DMS53 (cell line): ENCODE data around the gene MPC2.
"Not testable (repeated sequence)": the region's sequence is repeated elsewhere in the genome, so short reads cannot be mapped to it uniquely, and the experiment has no call there.

ENCODE experiments used
- DNase-seq: peaks from one replicate; lab custom pipeline; 2025; lab: John Stamatoyannopoulos, UW

MPC2 gene

DNA sequence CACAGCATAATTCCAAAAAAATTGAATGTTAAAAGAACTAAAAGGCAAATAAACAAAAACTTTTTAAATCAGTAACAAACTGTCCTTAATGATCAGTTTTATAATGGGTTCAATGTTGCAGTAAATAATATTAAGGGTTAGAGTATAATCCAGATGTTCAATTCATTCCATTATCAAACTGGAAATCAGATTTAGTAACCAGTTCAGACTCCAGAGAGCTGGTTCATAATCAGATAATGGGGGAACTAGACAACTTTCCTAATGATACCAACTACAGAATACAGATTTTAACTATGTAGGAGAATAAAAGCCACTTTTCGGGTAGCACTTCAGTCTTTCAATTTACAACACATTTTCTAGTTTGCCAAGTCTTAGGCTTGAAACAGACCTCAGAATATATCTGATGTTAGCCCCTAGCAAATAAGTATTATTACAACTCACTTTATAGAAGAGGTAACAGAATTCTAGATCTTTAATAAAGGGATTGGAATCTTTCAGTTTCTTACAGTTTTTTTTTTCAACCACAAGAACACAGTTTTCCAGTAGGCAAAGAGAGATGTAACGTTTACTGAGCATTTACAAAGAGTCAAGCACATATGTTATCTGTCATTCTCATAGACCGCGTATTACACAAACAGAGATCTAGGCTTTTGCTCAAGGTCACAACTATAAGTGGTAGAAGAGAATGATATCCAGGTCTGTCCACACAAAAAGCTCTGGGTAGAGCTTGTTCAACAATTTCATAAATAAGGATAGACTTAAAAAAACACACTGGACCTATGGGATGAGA is 2.3 kb downstream of the MPC2 start:
- no peak for DNase-seq

DNA sequence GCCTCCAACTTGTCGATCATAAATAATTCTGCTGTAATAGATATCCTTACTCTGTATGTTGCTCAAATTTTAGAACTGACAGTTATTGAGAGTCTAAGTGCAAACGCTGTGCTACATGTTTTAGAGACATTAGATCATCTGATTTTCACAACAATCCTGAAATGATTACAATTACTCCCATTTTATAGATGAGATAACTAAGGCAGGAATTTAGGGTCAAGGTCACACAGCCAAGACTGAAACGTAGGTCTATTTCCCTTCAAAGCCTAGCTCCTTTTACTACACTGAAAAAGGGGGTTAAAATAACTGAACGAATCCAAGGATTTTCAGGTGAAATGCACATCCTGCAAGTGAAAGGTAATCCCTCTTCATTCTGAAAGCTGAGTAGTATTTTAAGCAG is 3.1 kb downstream of the MPC2 start:
- DNase-seq = no peak

DNA sequence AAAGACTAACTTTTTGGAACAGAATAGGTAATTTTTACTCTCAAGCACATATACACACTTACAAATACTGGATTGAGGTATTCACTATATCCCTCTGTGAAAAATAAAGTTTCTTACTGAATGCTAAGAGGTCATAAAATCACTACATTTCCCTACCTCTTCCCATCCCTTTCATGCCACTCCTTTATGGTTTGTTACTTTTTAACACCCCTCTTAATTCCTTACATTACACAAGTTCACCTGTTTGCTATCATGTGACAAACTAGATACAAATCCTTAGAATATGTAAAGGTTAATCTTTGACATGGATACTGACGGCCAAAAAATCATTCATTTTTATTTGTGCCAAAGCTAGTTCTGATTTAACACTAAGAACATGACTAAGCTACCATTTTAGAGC is 7.1 kb downstream of the MPC2 start:
- no peak for DNase-seq

DNA sequence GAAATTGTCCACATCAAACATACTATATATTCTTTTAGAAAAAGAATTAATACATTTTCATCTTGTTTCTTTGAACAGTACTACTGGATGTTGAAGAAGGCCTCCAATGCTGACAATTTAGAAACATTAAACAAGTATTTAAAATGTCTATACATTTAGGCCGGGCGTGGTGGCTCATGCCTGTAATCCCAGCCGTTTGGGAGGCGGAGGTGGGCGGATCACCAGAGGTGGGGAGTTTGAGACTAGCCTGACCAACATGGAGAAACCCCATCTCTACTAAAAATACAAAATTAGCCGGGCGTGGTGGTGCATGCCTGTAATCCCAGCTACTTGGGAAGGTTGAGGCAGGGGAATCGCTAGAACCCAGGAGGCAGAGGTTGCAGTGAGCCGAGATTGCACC is 8.0 kb downstream of the MPC2 start:
- not testable (repeated sequence) for DNase-seq

DNA sequence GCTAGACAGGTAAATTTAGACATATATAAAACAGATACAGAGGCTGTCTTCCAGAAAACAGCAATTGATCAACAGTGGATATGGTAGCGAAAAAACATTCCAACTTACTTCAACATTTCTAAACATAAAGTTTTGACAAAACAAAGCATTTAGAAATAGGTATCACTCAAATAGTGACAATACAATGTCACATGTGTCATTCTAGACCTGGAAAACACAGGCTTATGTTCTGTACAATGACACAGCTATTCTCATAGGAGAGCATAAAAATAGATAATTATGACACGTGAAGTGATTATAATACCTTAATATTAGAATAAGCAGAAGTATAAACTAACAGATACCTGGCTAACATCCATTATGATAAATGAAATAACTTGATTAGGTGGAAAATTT is 8.4 kb downstream of the MPC2 start:
- DNase-seq = no peak

DNA sequence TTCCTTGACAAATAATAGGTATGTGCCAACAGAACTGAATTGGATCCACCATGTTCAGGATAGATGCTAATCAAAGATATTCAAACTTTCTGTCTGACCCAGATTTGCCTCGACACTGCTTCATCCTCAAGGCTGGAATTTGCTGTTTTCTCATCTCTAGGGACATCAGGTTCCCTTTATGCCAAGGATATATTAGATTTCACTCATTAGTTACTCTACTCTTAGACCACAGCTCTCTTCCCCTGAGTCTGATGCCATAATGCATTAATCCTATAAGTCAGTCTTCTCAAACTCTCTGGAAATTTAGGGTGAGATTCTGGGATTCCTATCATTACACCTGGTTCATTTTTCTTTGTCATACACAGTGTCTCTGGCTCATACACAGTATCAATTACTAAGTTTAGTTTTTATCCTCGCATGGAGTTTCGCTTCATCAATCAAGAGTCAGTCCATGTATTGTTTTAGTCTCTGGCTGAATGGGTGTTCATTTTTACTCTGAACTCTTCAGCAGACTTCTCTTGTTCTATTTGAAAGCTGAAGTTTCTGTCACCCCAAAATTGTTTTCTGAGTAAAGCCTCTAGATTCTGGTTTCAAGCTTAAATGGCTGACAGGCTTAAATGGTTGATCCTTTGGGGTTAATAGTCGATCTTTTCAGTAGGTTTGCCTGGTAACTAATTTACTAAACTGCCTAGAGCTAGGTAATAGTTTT is 9.7 kb downstream of the MPC2 start:
- DNase-seq = no peak

DNA sequence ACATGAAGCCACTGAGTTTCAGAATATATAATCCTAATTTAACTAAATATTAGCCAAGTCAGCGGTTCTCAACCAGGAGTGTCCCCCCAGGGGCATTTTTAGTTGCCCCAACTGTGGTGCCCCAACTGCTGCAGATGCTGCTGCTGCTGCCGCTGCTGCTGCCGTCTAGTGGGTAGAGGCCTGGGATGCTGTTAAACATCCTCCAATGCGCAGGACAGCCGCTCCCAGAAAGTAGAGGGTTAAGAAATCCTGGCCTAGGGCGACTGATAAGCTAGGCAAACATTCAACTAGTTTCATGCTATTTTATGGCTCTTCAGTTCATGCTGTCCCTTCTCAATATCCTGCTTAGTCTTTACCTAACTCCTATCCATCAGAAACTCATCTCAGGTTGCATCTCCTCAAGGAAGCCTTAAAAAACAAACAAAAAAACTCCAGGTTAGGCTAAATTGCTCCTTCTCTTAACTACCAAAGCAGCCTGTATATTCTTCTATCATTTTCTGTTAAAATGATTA is 10.3 kb downstream of the MPC2 start:
- no peak for DNase-seq

DNA sequence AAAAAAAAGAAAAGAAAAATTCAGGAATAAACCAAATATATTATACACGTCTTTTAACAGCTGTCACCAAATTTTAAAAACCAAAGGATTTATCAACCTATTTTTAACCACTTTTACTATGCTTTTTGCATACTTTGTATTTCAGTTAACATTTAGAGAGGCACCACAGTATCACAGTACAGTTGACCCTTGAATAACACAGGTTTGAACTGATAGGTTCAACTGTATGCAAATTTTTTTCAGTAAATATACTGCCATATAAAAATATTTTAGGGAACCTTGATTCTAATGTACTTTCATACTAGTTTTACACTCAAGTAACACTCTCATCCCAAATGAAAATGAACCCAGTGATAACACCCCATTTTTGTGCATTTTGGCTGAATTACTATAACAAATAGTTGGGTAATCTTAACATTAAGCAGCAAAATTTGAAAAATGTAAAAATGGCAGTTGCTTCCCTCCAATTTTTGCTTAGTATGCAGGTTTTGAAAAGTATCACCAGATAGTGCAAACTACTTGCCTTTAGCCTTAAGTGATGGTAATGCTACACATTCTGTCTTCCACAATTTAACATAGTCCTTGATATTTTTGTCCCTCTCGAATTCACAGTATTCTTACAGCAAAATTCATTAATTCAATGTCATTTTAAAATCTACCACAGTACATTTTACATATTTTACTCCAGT is 12.2 kb downstream of the MPC2 start:
- DNase-seq = no peak

DNA sequence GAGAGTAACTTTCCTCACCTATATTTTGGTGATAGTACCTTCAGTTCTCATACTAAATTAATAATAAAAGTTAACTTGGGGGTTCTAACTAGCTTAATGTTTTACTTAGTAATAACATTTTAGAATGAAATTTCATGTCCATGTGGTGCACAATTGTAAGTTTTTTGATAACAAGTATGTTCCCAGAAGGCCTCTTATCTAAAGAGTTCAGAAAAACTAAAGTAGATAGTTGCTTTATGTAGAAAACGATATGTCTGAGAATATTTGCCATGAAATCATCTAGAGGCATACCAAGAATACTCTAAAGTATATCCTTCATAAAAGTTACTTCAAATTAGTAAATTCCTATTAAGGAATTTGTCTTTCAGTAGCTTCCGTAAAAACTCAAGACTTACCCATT is 12.8 kb downstream of the MPC2 start:
- no peak for DNase-seq

DNA sequence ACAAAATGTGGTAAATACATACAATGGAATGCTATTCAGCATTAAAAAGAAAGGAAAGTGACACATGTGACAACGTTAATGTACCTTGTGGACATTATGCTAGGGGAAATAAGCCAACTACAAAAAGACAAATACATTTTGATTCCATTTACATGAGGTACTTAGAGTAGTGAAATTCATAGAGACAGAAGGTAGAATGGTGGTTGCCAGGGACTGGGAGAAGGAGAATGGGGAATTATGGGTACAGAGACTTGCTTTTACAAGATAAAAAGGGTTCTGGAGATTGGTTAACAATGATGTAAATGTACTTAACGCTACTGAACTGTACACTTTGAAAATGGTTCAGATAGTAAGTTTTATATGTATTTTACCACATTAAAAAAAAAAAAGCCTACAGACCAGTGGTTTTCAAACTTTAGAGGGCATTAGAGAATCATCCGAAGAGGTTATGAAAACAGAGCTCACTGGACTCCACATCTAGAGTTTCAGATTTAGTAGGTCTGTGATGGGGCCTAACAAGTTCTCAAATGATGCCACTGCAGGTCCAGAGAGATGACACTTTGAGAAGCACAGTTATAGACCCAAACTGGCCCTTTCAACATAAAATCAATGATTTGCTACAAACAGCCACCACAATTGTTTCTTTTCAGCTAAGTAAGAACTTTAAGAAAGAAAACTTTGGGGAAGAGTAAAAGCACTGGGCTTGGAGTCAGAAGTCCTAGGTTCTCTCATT is 13.4 kb downstream of the MPC2 start:
- DNase-seq = no peak

DNA sequence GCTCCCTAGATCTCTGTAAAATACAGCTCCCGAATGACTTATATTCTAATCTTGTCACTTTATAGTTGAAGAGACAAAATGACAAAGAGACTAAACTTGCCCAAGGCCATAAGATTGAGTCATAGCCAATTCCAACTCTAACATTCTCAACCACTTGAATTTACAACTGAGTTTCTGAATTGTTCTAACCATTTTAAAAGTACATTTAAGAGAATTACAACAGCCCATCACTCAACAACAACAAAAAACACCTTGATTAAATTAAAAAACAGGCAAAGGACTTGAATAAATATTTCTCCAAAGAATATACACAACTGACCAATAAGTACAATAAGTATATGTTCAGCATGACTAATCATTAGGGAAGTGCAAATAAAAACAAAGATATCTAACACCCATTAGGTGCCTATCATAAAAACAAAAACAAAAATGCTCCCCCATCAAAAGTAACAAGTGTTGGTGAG is 14.2 kb downstream of the MPC2 start:
- no peak for DNase-seq

DNA sequence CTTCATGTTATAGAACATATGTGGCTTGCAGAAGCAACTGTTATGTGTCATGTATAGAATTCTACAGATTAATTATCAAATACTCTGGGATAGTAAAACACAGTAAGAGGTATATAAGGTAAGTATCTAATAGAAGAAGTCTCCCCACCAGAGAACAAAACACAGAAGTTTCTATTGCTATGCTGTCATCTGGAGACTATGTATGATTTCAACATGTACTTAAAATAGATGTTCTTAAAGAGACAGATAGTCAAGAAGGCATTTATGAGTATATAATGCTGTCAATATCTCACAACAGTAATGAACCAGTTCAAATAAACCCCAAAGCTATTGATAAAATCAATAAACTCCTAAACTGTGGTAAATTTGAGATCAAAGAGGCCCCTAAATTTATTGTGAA is 14.8 kb downstream of the MPC2 start:
- no peak for DNase-seq

DNA sequence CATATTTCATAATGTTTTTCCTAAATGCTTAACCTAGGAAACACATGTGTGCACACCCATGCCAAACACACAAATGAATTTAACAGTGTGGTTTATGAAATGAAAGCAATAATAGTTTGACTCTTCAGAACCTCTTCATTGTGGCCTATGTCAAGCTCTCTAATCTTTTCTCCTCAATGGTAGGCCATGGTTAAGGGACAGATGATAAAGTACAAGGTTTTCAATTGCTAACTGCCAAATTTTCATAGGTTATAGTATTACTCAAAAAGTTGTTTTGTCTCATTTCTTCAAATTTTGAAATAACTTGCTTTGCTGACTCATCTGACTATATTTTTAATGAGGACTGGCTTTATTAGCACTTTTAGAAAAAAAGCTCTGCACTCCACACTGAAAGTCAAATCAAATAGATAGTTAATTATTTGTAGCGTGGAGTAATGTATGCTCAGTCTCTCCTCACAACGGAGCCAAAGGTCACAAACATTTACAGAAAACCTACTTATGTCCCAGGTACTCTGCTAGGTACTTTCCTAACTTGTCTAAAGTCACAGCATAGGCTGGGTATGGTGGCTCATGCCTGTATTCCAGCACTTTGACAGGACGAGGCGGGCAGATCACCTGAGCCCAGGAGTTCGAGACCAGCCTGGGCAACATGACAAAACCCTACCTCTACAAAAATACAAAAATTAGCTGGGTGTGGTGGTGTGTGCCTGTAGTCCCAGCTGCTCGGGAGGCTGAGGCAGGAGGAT is 19.9 kb downstream of the MPC2 start:
- peak; percentile 47 for DNase-seq

DNA sequence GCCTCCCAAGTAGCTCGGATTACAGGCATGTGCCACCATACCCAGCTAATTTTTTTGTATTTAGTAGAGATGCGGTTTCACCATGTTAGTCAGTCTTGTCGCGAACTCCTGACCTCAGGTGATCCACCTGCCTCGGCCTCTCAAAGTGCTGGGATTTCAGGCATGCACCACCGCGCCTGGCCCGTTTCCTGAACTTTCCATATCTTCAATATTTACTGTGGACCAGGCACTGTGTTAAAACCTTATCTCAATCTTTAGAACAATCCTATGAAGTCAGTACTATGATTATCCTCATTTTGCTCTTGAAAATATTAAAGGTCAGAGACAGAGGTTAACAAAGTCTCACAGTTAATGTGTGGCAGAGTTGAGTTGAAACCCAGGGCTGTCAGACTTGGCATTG is 21.3 kb downstream of the MPC2 start:
- no peak for DNase-seq

DNA sequence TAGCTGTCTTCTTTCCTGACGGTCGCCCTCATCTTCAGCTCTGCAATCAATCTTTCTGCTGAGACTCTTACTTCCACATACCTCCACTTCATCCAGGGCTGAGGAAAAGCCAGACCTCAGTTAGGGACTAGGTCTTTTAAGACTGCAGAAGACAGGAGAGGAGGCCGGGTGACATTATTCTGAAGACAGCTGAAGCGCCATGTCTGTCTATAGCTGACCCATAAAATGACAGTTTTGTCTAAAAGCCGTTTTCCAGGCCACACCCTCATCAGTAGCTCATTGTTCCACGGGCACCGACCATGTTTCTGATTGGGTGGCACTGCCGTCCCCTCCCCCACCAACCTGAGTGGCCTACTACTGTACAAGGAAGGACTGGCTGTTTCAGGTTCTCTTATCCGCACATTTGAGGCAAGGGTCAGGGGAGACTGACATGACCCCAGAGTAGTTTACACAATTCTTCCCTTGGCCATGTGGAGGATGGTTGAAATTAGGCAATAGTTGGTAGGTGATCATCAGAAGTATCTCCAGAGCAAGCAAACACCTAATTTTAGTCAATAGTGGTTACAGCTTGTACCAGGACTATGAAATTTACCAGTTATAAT is 22.9 kb downstream of the MPC2 start, which contains the start of gene ADCY10:
TSS of gene ADCY10 (minus strand) at position 240 of the 602 bp plus-strand sequence. CDS start 8,994 bp downstream, outside the sequence.
- no peak for DNase-seq

DNA sequence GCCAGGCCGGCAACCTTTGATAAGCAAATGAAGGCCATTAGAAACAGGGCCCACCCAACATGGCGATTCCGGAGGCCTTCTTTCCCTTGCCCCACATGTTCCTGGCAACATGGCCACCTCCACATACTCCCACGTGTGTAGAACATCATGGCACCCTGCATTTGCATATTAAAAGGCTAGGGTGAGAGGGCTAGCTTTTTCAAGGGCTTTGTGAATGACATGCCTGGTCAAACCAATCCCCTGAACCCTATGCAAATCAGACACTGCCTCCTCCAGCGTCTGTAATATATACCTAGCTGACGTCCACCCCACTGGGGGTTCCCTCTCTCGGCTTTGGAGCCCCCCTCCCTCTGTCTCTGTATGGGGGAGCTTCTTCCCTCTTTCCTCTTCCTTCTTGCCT is 24.6 kb downstream of the MPC2 start:
- DNase-seq = no peak

DNA sequence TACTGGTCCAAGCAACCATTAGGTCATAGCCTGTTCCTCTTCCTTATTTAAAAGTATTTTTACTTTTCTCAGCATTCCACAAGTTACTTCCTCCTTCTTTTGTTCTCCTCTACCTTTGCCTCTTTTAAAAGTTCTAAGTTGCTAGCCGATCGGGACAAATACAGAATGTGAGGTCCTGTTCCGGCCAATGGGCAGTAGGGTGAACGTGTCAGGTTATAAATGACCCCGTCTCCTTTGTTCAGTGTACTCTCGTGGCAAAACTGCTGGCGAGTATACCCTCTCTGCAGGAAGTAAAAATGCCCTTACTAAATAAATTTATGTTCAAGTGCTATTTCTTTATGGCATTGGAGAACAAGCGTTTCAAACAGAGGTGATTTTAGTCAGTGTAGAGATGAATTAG is 25.5 kb downstream of the MPC2 start:
- no peak for DNase-seq

DNA sequence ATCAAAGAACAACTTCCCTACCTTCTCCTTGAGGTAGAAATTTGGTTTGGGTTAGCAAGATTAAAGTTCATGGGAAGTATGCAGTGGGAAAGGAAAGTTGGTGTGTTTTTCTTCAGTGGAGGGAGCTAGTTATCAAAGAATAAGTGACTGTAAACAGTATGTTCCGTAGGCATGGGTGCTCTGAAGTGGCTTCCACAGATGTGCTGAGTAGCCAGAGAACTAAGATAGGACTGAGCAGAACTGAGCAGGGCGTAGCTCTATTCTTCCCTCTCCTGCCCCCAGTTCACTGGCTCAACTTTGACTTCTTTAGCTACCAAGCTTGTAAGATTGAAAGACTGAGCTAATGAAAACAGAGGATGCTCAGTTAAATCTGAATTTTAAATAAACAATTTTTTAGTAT is 26.3 kb downstream of the MPC2 start:
- DNase-seq = no peak

DNA sequence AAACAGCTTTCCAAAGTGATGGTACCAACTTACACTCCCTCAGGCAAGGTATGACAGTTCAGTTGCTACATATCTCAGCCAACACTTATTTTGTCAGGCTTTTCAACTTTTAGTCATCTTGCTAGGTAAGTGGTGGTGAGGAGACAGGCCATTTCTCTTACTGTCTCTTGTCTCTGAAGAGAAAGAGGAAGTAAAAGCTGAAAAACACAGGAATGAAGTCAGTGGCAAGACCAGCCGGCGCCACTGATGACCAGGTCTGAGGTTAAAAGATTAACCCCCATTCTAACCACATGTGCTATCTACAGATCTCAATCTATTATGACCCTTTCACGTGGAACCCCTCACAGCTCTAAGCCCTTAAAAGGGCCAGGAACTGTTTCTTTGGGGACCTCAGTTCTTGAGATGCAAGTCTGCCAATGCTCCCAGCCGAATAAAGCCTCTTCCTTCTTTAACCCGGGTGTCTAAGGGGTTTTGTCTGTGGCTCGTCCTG is 27.1 kb downstream of the MPC2 start:
- DNase-seq = no peak

DNA sequence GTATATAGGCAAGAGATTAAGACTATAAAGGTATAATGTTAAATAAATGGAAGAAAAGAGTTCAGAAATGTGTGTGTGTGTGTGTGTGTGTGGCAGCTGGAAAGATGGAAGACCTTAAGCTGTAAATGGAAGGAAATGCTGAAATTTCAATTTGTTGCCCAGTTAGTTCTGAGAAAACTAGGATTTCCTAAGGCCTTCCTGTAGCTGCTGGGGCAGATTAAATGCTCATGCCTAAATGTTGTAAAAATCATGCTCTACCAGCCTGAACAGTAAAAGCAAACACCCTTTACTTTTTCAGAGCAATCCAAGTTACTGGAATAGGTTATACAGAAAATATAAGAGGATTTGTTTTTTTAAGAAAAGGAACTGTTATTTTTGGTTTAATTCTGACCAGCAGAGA is 31.2 kb downstream of the MPC2 start:
- DNase-seq = peak; percentile 44

DNA sequence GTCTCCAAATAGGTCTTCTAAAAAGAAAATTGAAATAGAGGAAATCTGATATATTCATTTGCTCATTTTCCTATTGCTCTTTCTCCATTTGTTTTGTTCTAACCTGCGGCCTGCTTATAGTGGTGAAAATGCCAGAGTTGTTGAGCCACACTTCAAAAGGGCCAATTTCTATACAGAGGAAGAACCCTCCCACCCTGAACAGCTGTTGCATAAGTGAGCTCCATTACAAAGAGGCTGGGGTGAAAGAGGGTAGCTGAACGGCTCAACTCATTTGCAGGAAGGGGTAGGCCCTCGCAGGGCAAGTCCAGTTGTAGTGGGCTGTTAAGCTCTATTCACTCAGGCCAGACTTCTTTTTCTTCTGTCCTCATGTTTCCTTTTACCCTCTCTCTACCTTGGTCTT is 31.7 kb downstream of the MPC2 start:
- peak; percentile 77 for DNase-seq
